ENCODE results near the gene TMSB10. TPM values are rescaled to one million over a fixed set of nuclear protein-coding genes. Genes with fewer than 3 reads are reported as not detected.
A peak's percentile ranks its signal among the peaks of the same experiment; 100 is the strongest.

TMSB10 gene
- total and polyA plus RNA-seq, 2 of the 13 experiments (the other 11 are each of a cell fraction or from before 2014, with no cell fraction given): 665 to 708 TPM

DNA sequence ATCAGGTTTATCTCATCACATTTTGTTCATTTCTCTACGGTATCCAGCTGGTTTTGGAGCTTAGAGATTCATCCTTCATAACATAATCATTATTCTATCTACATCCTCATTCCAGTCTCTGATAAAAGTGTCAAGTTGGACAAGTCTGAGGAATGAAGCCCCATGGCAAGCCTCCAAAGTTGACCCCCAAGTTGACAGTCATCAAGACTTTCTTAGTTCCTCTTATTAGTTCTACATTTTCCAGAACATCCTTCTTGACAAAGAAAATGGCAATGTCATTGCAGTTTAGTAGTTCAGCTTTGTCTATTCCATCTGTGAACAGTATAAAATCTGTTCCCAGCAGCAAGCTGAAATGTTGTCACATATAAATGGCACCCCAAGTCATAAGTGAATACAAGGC, 4.5 kb upstream of the TMSB10 start:
- in situ Hi-C loops (cut with HindIII; ENCODE audit: extremely low pct_ligation_motif_present, low pct_unique_long_range_greater_than_20kb): no loop called here
- Histone ChIP-seq H3K4me3 (replicated peaks in 1 of 3; ENCODE audit: insufficient read depth in 1 of 3, low read depth in 2 of 3, low read length in 3 of 3) (no peak overlapping the region), H3K4me1 (ENCODE audit: insufficient read depth, low read length) (peaks cover 8% of the 10 kb centered on the region), H3K27me3 (ENCODE audit: control insufficient read depth in 1 of 2, insufficient read depth in 2 of 2, low read length in 2 of 2) (peaks cover 2 to 42% of the 10 kb centered on the region in 2 experiments; a peak in 2 of 5 replicates), H4K20me1 (ENCODE audit: insufficient read depth, low read length) (no peaks in the 10 kb centered on the region), H3K9ac (ENCODE audit: insufficient read depth, low read depth, low read length) (no peak overlapping the region), H3K9me3 (ENCODE audit: low read length) (no peaks in the 10 kb centered on the region), H3K27ac (ENCODE audit: extremely low read length, insufficient read depth, low read length) (no peak overlapping the region), H2AFZ (ENCODE audit: low read length) (no peak overlapping the region), H3K36me3 (replicated peaks in 1 of 2; ENCODE audit: control insufficient read depth in 1 of 2, insufficient read depth in 2 of 2, low read length in 2 of 2) (no peaks in the 10 kb centered on the region), H3K4me2 (ENCODE audit: low read depth, low read length) (no peak overlapping the region), H3K79me2 (ENCODE audit: insufficient read depth, low read length) (peaks cover 4% of the 10 kb centered on the region)
- no TSS peak for BruUV-seq (replicated peaks)
- TF ChIP-seq, protein P1, sequence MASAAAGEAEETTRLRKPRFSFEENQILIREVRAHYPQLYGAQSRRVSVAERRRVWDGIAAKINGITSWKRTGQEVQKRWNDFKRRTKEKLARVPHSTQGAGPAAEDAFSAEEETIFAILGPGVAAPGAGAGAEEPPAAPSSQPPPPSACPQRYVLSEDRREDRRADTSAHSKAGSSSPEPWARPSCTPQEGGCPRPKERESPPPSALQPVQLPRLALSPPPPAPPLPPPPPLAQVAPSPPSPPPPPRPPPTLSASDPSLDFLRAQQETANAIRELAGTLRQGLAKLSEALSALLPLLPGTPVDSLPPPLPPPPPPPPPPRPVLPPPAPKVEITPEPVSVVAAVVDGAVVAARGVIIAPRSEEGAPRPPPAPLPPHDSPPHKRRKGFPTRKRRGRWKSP (CRISPR knock-in tag; IDR thresholded peaks at IDR 0.05): no peak
- TF ChIP-seq ZNF768 (CRISPR knock-in tag; IDR thresholded peaks at IDR 0.05) (no peak), HOXA5 (CRISPR knock-in tag; IDR thresholded peaks at IDR 0.05) (no peak), ZNF766 (CRISPR knock-in tag; IDR thresholded peaks at IDR 0.05; ENCODE audit: borderline replicate concordance) (no peak), FOSL1 (CRISPR knock-in tag; IDR thresholded peaks at IDR 0.05; ENCODE audit: borderline replicate concordance) (no peak)
- intact Hi-C loops (cut with micrococcal nuclease; ENCODE audit: unreplicated experiment): no loop called here
- 60% methylated on average over 1 of the region's 1 CpG for WGBS (ENCODE audit: low lambda C conversion rate)
- FAIRE-seq (no peak), ATAC-seq (no peak), DNase-seq (ENCODE audit: low spot score) (no peak)
- POLR2A ChIA-PET: no interaction called here
- CTCF ChIA-PET (ENCODE audit: low intra/inter-chr PET ratio, low total read pairs): interaction anchor here (1.3 kb wide), 1 partner anchor 24 kb away, joined by 3 read pairs; no protein-coding TSS in a partner anchor

DNA sequence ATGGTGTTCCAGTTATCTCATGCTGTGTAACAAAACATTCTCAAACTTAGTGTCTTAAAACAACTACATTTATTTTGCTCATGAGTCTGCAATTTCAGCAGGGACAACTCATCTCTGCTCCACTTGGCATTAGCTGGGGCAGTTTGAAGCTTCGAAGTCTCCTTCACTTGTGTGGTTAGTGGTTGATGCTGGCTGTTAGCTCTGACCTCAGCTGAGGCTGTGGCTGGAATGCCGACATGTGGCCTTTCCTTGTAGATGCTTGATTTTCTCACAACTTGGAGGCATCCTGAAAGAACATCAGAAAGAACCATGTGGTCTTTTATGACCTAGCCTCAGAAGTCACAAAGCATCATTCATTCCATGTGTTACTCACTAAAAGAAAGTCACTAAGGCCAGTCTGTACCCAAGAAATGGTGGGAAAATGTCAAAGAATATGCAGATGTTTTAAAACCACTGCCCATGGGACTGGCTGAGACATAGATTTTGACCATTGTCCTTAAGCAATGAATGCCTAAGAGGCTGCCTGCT, 3.8 kb upstream of the TMSB10 start:
- no peak overlapping the region for H3K4me3 ChIP-seq (replicated peaks in 1 of 3; ENCODE audit: insufficient read depth in 1 of 3, low read depth in 2 of 3, low read length in 3 of 3)
- ATAC-seq (no peak), FAIRE-seq (no peak), DNase-seq (ENCODE audit: low spot score) (no peak)
- ChIA-PET POLR2A (interaction anchor here (7.5 kb wide), 1 partner anchor 17 kb away, joined by 141 read pairs; no protein-coding TSS in a partner anchor), CTCF (ENCODE audit: low intra/inter-chr PET ratio, low total read pairs) (interaction anchor here (1.3 kb wide), 1 partner anchor 24 kb away, joined by 3 read pairs; no protein-coding TSS in a partner anchor)
- TF ChIP-seq, protein P2, sequence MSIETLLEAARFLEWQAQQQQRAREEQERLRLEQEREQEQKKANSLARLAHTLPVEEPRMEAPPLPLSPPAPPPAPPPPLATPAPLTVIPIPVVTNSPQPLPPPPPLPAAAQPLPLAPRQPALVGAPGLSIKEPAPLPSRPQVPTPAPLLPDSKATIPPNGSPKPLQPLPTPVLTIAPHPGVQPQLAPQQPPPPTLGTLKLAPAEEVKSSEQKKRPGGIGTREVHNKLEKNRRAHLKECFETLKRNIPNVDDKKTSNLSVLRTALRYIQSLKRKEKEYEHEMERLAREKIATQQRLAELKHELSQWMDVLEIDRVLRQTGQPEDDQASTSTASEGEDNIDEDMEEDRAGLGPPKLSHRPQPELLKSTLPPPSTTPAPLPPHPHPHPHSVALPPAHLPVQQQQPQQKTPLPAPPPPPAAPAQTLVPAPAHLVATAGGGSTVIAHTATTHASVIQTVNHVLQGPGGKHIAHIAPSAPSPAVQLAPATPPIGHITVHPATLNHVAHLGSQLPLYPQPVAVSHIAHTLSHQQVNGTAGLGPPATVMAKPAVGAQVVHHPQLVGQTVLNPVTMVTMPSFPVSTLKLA (IDR thresholded peaks at IDR 0.05): peak; percentile 81
- TF ChIP-seq ZNF20 (CRISPR knock-in tag; IDR thresholded peaks at IDR 0.05): no peak
- no peak overlapping the region for H3K27ac ChIP-seq (ENCODE audit: extremely low read length, insufficient read depth, low read length)
- H4K20me1 ChIP-seq (ENCODE audit: insufficient read depth, low read length): no peaks in the 10 kb centered on the region
- BruUV-seq (replicated peaks): no TSS peak
- peaks cover 10% of the 10 kb centered on the region for H3K79me2 ChIP-seq (ENCODE audit: insufficient read depth, low read length)
- H3K4me1 ChIP-seq (ENCODE audit: insufficient read depth, low read length): peaks cover 10% of the 10 kb centered on the region
- H3K36me3 ChIP-seq (replicated peaks in 1 of 2; ENCODE audit: control insufficient read depth in 1 of 2, insufficient read depth in 2 of 2, low read length in 2 of 2): no peaks in the 10 kb centered on the region
- in situ Hi-C loops (cut with HindIII; ENCODE audit: extremely low pct_ligation_motif_present, low pct_unique_long_range_greater_than_20kb) (no loop called here), intact Hi-C loops (cut with micrococcal nuclease; ENCODE audit: unreplicated experiment) (no loop called here)
- H3K9me3 ChIP-seq (ENCODE audit: low read length): no peaks in the 10 kb centered on the region
- H3K4me2 ChIP-seq (ENCODE audit: low read depth, low read length): no peak overlapping the region
- H3K9ac ChIP-seq (ENCODE audit: insufficient read depth, low read depth, low read length): no peak overlapping the region
- peaks cover 2 to 42% of the 10 kb centered on the region in 2 experiments; a peak in 2 of 5 replicates for H3K27me3 ChIP-seq (ENCODE audit: control insufficient read depth in 1 of 2, insufficient read depth in 2 of 2, low read length in 2 of 2)
- WGBS (ENCODE audit: low lambda C conversion rate): 26% methylated on average over 2 of the region's 2 CpGs
- no peak overlapping the region for H2AFZ ChIP-seq (ENCODE audit: low read length)

Data from HepG2 (cell line).